ENCODE results near the gene CUL4A.

GRCh38 chr13:113216254-113217048 lies 7.0 kb downstream of the CUL4A start:
- TF ChIP-seq POLR2A (IDR thresholded peaks at IDR 0.05; ENCODE audit: low read length), result no peak
- no peak for TF ChIP-seq GATA1 (IDR thresholded peaks at IDR 0.05; ENCODE audit: low read depth, low read length)

Measured in erythroblast (primary cell).